H1 (cell line): ENCODE results near the gene EIF2B5. TPM values are rescaled to one million over a fixed set of nuclear protein-coding genes. Genes with fewer than 3 reads are reported as not detected.

Source experiments
- ASH2L ChIP-seq: fragments of 200-600, 300-600 bp; sonication (generic); IDR thresholded peaks from one replicate; pipeline ENCODE4 v1.7.1; 2017; ENCODE audit warnings: low read length
- CEBPB ChIP-seq: IDR thresholded peaks from 2 replicates; pipeline ENCODE4 v1.6.1; 2012; ENCODE audit warnings: low read depth, low read length
- EP300 ChIP-seq, 2 experiments: IDR thresholded peaks; 1 replicate in 1 of 2; 2 replicates in 1 of 2; pipeline ENCODE4 v1.6.1; 2011 to 2012; ENCODE audit warnings: low read depth in 2 of 2, low read length in 2 of 2, mild to moderate bottlenecking in 2 of 2, borderline replicate concordance in 1 of 2, inconsistent platforms in 1 of 2, moderate library complexity in 1 of 2
- KDM4A ChIP-seq: IDR thresholded peaks from one replicate; pipeline ENCODE4 v1.7.1; 2012; ENCODE audit warnings: low read depth, mild to moderate bottlenecking, moderate library complexity, low read length, inconsistent platforms; ENCODE audit not compliant: severe bottlenecking
- PHF8 ChIP-seq: fragments of 200-600 bp; sonication (generic); conservative IDR thresholded peaks from 2 replicates; pipeline ENCODE4 v1.7.1; 2012; ENCODE audit warnings: low read depth, mild to moderate bottlenecking, inconsistent platforms, low read length, moderate library complexity
- RAD21 ChIP-seq, 2 experiments: IDR thresholded peaks in 1 of 2; conservative IDR thresholded peaks in 1 of 2; 2 replicates each; pipeline ENCODE4 v1.6.1; 2011; ENCODE audit warnings: low read depth in 2 of 2, low read length in 2 of 2, improper control_type of control experiment in 1 of 2, inconsistent platforms in 1 of 2, mild to moderate bottlenecking in 1 of 2, moderate library complexity in 1 of 2
- SAP30 ChIP-seq: fragments of 300-600 bp; sonication (generic); IDR thresholded peaks from 2 replicates; pipeline ENCODE4 v1.7.1; 2012; ENCODE audit warnings: low read length, moderate library complexity, mild to moderate bottlenecking, inconsistent platforms; ENCODE audit not compliant: insufficient read depth, insufficient replicate concordance
- SIN3A ChIP-seq, 2 experiments: IDR thresholded peaks in 1 of 2; conservative IDR thresholded peaks in 1 of 2; 2 replicates each; pipeline ENCODE4 v1.6.1; 2011 to 2012; ENCODE audit warnings: low read length in 2 of 2, improper control_type of control experiment in 1 of 2, low read depth in 1 of 2, mild to moderate bottlenecking in 1 of 2
- TEAD4 ChIP-seq: IDR thresholded peaks from 2 replicates; pipeline ENCODE4 v1.6.1; 2012; ENCODE audit warnings: low read depth, low read length, inconsistent platforms, mixed read lengths
- ZNF274 ChIP-seq: IDR thresholded peaks from 2 replicates; pipeline ENCODE4 v1.7.0; 2012; ENCODE audit warnings: low read length, borderline replicate concordance; ENCODE audit errors: extremely low read depth
- polyA plus RNA-seq, 7 experiments: library from polyadenylated mRNA; depleted of rRNA in 3 of 7; stranded (reverse) in 5 of 7; unstranded in 2 of 7; fragments of >200 nt in 5 of 7; fragments of 200-250 nt in 2 of 7; gene quantifications; 1 replicate in 5 of 7; 2 replicates in 1 of 7; 4 replicates in 1 of 7; pipeline versions ENCODE4 v1.2.1 to v1.2.3, GENCODE V29; 2011 to 2013; ENCODE audit warnings: missing spikeins in 2 of 7, mixed read lengths in 2 of 7
- total RNA-seq: library from RNA; stranded (reverse); fragmentation: NEBNext Ultra II Directional; extraction: Animal tissue kit (Norgen Biotek cat#: 25700); gene quantifications from 2 replicates; pipeline ENCODE4 v1.2.1, GENCODE V29; 2021

Gene EIF2B5
- total and polyA plus RNA-seq, 2 of the 8 experiments (the other 6 are each of a cell fraction or from before 2014, with no cell fraction given), result 33.1 to 40.0 TPM

DNA sequence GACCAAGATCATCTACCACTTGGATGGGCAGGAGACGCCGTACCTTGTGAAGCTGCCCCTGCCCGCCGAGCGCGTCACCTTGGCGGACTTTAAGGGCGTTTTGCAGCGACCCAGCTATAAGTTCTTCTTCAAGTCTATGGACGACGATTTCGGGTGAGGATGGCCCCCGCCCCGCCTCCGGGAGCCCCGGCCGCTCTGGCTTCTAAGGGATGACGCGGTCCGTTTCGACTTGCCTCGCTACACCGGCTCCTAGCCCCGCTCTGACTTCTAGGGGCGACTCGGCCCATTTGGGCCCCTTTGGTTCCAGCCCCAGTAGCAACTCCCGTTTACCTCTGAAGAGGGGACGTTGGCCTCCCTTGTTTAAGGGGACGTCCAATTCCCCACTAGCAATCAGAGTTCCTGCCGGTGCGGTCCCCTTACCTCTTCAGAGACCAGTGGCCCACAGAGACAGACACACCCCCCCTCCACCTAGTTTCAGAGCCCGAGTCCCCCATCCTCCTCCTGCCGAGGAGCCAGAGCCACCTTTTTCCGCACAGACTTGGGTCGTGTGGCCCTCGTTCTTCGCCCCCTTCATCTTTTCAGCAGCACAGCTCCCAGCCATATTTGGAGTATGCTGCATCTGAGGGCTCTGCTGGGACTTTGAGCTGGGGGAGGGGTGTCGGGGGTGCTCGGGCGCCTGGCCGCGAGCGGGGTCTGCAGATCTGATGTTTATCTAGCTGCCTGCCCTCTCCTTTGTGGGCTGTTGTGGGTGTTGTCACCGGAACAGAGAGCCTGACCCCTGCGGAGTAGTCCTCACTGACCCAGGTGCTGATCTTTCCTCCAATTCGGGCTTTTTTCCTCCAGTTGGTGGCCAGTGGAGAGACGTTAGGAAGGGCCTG lies 20.7 kb downstream of the EIF2B5 start (continued):
- TF ChIP-seq ASH2L (peak; percentile 62), CEBPB (no peak), TEAD4 (no peak), SIN3A (conservative IDR thresholded peaks at IDR 0.05 in 1 of 2, IDR thresholded peaks at IDR 0.05 in 1 of 2; ENCODE audit: low read depth in 1 of 2, low read length in 2 of 2) (peak in 1 of 2 experiments; percentile 31; a peak in 1 of 4 replicates), SAP30 (peak; percentile 39), KDM4A (peak; percentile 65), EP300 (IDR thresholded peaks at IDR 0.05; ENCODE audit: borderline replicate concordance in 1 of 2, low read depth in 2 of 2, low read length in 2 of 2) (no peak), ZNF274 (no peak), RAD21 (IDR thresholded peaks at IDR 0.05 in 1 of 2, conservative IDR thresholded peaks at IDR 0.05 in 1 of 2; ENCODE audit: low read depth in 2 of 2, low read length in 2 of 2) (no peak), PHF8 (peak; percentile 3; the same call in 1 of the 2 replicates)
